Right renal cortex interstitium (tissue), 3 donors: ENCODE results near the gene ARFRP1. TPM values are rescaled to one million over a fixed set of nuclear protein-coding genes. Genes with fewer than 3 reads are reported as not detected.
"Not testable (repeated sequence)": the region's sequence is repeated elsewhere in the genome, so short reads cannot be mapped to it uniquely, and the experiment has no call there.

Experiments
- DNase-seq, 3 donors: peaks; one replicate each; pipeline ENCODE4 v3.0.0-alpha.2; 2013; ENCODE audit warnings: low read depth in 3 of 3, low spot score in 2 of 3
- polyA plus RNA-seq, 3 donors: library from polyadenylated mRNA; unstranded; fragments of 120-200 nt; gene quantifications; one replicate each; pipeline ENCODE4 v1.2.1, GENCODE V29; 2013; ENCODE audit not compliant: insufficient read length in 3 of 3

ARFRP1 gene
- polyA plus RNA-seq, 3 donors, result 29.9 to 31.9 (median 30.8) TPM

GRCh38 chr20:63659370-63659769, 48.4 kb downstream of the ARFRP1 start:
- DNase-seq, result no peak

- DNase-seq, result no peak
These were observed 49.0 kb downstream of the ARFRP1 start for GRCh38 chr20:63658749-63659187.

GRCh38 chr20:63657937-63658748, 49.6 kb downstream of the ARFRP1 start, which contains the start of gene RTEL1:
RTEL1 (plus strand) TSS chr20:63658312; CDS start chr20:63659403, 1,091 bp downstream.
- DNase-seq, result peak; percentile 89 to 91 (median 90)

GRCh38 chr20:63657260-63657936, 50.4 kb downstream of the ARFRP1 start:
- no peak for DNase-seq

GRCh38 chr20:63656451-63656850, 51.3 kb downstream of the ARFRP1 start:
- no peak for DNase-seq

GRCh38 chr20:63655249-63655648, 52.5 kb downstream of the ARFRP1 start:
- no peak for DNase-seq

GRCh38 chr20:63653974-63654668, 53.7 kb downstream of the ARFRP1 start:
- no peak for DNase-seq

- peak; percentile 60 to 86 (median 78) for DNase-seq
These were observed 54.5 kb downstream of the ARFRP1 start, which contains the start of gene STMN3 for GRCh38 chr20:63653041-63653973. STMN3 (minus strand) TSS chr20:63653424; CDS start chr20:63653345, 79 bp downstream.

- DNase-seq, result no peak
These were observed 55.4 kb downstream of the ARFRP1 start for GRCh38 chr20:63652192-63652980.

GRCh38 chr20:63651942-63652191, 55.9 kb downstream of the ARFRP1 start:
- no peak for DNase-seq

GRCh38 chr20:63650486-63650885, 57.3 kb downstream of the ARFRP1 start:
- not testable (repeated sequence) for DNase-seq

- no peak for DNase-seq
These were observed 58.7 kb downstream of the ARFRP1 start for GRCh38 chr20:63648895-63649589.

Other genes starting within 250 kb of the ARFRP1 start
- gene KCNQ2, start 235.3 kb downstream of the ARFRP1 start, polyA plus RNA-seq, result 1 to 10 TPM; 3.9 to 6.1 (median 4.9) TPM
- gene EEF1A2, start 208.9 kb downstream of the ARFRP1 start, polyA plus RNA-seq, result 1 to 10 TPM in 2 of 3 donors, under 1 TPM in 1; 0.79 to 1.6 (median 1.1) TPM
- 100 to 1,000 TPM; 108 to 192 (median 149) TPM for gene PPDPF, start 187.2 kb downstream of the ARFRP1 start, polyA plus RNA-seq
- gene PTK6, start 170.6 kb downstream of the ARFRP1 start, polyA plus RNA-seq, result under 1 TPM; 0.22 to 0.61 (median 0.49) TPM
- gene SRMS, start 160.2 kb downstream of the ARFRP1 start, polyA plus RNA-seq, result under 1 TPM; 0.08 to 0.21 (median 0.08) TPM
- under 1 TPM; 0.69 to 0.98 (median 0.76) TPM for gene FNDC11, start 153.8 kb downstream of the ARFRP1 start, polyA plus RNA-seq
- 10 to 100 TPM in 2 of 3 donors, 1 to 10 TPM in 1; 8.8 to 11.3 (median 10.4) TPM for gene HELZ2, start 133.7 kb downstream of the ARFRP1 start, polyA plus RNA-seq
- gene GMEB2, start 80.9 kb downstream of the ARFRP1 start, polyA plus RNA-seq, result 1 to 10 TPM; 7.5 to 9.8 (median 8.9) TPM
- gene STMN3, start 54.6 kb downstream of the ARFRP1 start, polyA plus RNA-seq, result 10 to 100 TPM; 22.0 to 26.7 (median 23.8) TPM
- 10 to 100 TPM; 12.8 to 15.9 (median 13.8) TPM for gene RTEL1, start 49.7 kb downstream of the ARFRP1 start, polyA plus RNA-seq
- gene TNFRSF6B, start 11.3 kb downstream of the ARFRP1 start, polyA plus RNA-seq, result 1 to 10 TPM; 1.3 to 1.7 (median 1.4) TPM
- gene ZGPAT, start 63 bp upstream of the ARFRP1 start, polyA plus RNA-seq, result 10 to 100 TPM; 14.9 to 15.7 (median 15.0) TPM
- gene LIME1, start 28.7 kb upstream of the ARFRP1 start, polyA plus RNA-seq, result 1 to 10 TPM; 2.8 to 5.2 (median 3.8) TPM
- 10 to 100 TPM; 57.9 to 66.1 (median 60.9) TPM for gene SLC2A4RG, start 31.8 kb upstream of the ARFRP1 start, polyA plus RNA-seq
- gene ZBTB46, start 123.3 kb upstream of the ARFRP1 start, polyA plus RNA-seq, result 10 to 100 TPM; 13.6 to 16.0 (median 14.5) TPM
- gene ABHD16B, start 153.5 kb upstream of the ARFRP1 start, polyA plus RNA-seq, result not detected
- gene TPD52L2, start 157.3 kb upstream of the ARFRP1 start, polyA plus RNA-seq, result 10 to 100 TPM; 80.6 to 82.1 (median 81.3) TPM
- 10 to 100 TPM; 25.7 to 29.0 (median 28.7) TPM for gene DNAJC5, start 187.2 kb upstream of the ARFRP1 start, polyA plus RNA-seq
- 10 to 100 TPM; 33.5 to 35.5 (median 33.6) TPM for gene UCKL1, start 248.4 kb upstream of the ARFRP1 start, polyA plus RNA-seq